Astrocyte of the spinal cord (primary cell): ENCODE measurements around the gene PLXDC2.

ENCODE experiments used
- DNase-seq: peaks from one replicate; pipeline ENCODE4 v3.0.0; 2011; ENCODE audit warnings: low read depth, low spot score
- H3K4me3 ChIP-seq: 2 replicates; pipeline ENCODE4 v1.5.1; 2011; ENCODE audit warnings: low read depth, mild to moderate bottlenecking, low read length, moderate library complexity
- in situ Hi-C: cut with HindIII; loops from 2 replicates; pipeline ENCODE4 v1.10.0; 2017; ENCODE audit warnings: low sequenced_read_pairs
- TF ChIP-seq, protein P1 (sequence below): IDR thresholded peaks from 2 replicates; pipeline ENCODE4 v1.5.1; 2012; ENCODE audit warnings: low read depth, mild to moderate bottlenecking, low read length, inconsistent platforms

PLXDC2 gene

DNA sequence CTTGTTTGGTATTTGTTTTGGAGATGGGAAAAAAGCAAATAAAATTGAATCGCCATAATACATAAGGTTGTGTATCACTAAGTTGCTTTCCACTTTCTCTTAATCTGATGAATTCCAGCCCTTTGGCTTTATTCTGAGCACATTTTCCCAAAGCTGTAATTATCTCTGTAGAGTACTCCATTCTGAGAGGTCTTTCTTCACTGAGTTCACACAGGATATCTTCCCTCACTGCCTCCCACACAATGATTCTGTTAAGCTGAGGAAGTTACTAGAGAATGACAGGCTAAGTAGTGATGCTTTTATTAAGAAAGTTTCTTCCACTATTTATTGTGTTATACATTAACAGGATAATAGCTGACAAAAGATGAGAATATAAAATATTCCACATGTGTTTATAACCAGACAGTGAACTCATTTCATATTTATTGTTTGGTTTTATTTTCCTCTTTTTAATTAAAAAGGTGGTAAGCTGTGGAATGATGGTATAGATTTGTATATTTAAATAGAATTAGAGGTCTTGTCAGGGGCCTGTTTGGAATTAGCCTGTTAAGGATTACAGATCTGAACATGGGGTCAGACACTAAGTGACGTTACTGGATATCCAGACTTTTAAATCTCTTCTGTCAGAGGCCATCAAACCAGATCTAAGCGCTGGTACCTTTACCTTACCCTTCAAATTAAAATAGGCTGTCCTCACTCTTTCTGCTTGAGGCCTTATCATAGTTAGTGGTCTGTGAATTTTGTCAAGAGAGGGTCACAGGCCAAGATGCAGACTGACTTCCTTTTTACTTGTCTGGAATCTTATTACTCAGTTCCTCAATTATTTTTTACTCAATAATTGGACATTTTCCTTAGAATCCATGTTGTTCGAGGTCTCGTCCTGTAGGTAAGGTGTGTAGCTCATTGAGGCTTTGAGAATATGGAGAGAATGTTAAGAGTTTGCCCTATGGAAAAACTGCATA is 8.4 kb downstream of the PLXDC2 start:
- in situ Hi-C loops = no loop called here
- H3K4me3 ChIP-seq = no peak overlapping the region
- TF ChIP-seq, protein P1, sequence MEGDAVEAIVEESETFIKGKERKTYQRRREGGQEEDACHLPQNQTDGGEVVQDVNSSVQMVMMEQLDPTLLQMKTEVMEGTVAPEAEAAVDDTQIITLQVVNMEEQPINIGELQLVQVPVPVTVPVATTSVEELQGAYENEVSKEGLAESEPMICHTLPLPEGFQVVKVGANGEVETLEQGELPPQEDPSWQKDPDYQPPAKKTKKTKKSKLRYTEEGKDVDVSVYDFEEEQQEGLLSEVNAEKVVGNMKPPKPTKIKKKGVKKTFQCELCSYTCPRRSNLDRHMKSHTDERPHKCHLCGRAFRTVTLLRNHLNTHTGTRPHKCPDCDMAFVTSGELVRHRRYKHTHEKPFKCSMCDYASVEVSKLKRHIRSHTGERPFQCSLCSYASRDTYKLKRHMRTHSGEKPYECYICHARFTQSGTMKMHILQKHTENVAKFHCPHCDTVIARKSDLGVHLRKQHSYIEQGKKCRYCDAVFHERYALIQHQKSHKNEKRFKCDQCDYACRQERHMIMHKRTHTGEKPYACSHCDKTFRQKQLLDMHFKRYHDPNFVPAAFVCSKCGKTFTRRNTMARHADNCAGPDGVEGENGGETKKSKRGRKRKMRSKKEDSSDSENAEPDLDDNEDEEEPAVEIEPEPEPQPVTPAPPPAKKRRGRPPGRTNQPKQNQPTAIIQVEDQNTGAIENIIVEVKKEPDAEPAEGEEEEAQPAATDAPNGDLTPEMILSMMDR = no peak
- DNase-seq = no peak

DNA sequence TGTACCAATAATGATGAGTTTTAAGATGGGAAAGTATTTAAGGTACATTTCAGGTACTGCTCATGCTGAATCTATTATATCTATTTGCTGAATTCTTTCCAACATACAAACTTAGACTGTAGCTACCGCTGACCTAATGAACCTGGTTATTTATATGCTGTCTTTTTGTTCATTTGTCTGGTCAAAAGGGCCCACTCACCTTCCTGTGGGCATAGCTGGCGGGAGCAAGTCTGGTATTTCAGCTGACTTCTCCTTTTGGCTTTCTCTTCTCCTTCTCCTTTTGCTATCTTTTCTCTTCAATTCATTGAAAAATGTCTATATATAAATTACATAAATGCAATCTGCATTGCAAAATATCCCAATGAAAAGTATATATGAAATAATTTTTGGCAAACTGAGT is 9.5 kb downstream of the PLXDC2 start:
- no peak overlapping the region for H3K4me3 ChIP-seq
- TF ChIP-seq, protein P1 = no peak
- in situ Hi-C loops = no loop called here
- DNase-seq = no peak

DNA sequence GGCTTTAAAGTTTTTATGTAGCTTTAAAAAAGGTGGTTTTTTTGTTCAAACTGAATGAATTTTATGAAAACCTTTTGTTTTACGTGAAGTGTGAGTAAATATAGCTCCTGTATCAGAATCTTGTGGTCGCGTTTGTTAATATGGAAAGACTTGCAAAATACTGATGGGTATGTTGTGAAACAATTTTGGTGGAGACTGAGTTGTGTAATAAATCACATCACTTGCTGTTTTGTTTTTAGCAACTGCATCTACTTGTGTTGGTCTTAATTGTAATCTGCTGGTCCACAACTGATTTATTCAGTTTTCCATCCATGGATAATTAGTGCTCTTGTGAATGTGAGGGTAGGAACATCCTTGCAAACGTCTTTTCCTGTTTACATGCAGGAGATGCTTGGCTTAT is 10.5 kb downstream of the PLXDC2 start:
- TF ChIP-seq, protein P1 = no peak
- in situ Hi-C loops = no loop called here
- no peak for DNase-seq

DNA sequence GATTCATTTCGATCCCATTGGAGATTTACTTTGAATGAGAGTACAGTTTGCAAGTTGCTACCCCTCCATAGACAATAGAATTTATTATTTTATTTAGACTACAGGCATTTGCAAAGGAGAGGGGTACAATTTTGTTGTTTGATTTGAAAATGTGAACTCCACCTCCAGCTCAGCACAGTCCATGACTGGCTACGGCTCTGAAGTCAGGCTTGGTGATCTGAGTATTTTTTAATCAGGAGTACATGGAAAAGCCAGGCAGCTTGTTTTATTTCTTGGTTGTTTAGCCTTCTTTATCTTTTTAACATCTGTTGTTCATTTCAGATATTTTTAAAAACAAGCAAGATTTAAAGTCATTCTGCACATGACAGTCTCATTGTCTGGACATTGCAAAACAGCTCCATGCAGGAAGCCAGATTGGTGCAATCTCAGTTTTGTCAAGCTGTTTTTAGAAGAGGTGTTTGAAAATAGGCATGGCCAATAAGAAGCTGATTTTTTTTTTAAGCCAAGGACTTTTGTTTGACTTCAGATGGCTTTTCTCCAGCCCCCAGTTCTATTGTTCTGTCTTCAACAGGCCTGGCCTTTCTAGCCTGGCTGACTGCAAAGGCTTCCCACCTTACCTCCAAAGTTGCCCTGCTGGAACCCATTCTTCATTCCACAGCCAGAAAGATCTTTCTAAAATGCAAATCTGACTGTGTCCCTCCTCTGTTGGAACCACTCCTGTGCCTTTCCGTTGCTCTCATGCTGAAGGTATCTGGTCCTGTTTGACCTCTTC is 12.2 kb downstream of the PLXDC2 start:
- no peak for DNase-seq
- in situ Hi-C loops = no loop called here
- TF ChIP-seq, protein P1 = no peak
- H3K4me3 ChIP-seq = no peak overlapping the region

More for the DNA sequence above, 10.5 kb downstream of the PLXDC2 start:
- H3K4me3 ChIP-seq = no peak overlapping the region

DNA sequence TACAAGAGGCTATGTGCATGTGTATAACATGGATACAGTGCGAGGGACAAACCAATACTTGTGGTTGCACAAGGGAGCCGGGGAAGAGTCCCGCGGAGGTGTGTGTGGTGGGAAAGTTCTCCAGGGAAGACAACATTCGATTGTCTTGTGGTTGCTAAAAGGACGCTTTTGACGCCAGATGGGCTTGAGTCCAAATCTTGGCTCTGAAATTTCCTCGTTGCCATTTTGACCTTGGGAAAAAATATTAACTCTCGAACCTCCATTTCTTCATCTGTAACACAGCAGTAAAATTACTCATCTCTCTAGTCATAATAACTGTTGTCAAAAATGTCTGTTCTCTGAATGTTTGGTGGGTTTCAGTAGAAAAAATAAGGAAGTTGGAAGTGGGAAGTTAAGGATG is 16.5 kb downstream of the PLXDC2 start:
- TF ChIP-seq, protein P1 = no peak
- no peak for DNase-seq
- H3K4me3 ChIP-seq = no peak overlapping the region
- in situ Hi-C loops = no loop called here

DNA sequence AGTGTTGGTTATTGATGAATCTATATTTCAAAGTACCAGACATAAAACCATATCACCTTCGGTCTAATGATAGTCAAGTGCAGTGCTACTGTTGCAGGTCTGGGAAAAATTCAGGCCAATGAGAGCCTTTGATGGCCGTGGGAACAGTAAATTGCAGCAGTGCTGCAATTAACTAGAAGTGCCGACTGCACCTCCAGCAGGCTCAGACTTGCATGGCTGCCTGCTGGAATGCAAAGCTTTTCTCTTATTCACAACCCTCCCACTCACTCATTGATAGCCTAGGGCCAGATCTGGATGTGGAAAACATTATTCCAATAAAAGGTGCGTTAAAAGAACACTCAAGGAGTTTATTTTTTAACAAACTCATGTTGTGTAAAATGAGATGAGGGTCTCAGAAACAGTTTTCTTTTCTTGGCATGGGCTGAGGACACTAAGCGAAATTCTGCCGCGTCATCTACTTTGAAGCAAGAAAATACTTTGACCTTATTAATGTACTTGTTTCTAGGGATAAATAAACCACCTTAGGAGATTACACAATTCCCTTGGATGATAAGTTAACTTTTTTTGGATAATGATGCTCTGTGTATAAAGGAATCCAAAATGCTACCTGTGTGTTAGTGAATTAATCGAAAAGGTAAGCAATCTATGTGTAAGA is 17.1 kb downstream of the PLXDC2 start:
- in situ Hi-C loops = no loop called here
- H3K4me3 ChIP-seq = no peak overlapping the region
- DNase-seq = no peak

More for the DNA sequence above, 17.1 kb downstream of the PLXDC2 start:
- TF ChIP-seq, protein P1 = no peak
